Right atrium auricular region (tissue), 2 donors: ENCODE data around the gene P2RY11. TPM values are rescaled to one million over a fixed set of nuclear protein-coding genes. Genes with fewer than 3 reads are reported as not detected.
A peak's percentile ranks its signal among the peaks of the same experiment; 100 is the strongest.

Experiments
- DNase-seq: peaks from one replicate; pipeline ENCODE4 v3.0.0-alpha.2; 2019; ENCODE audit warnings: low spot score
- H3K27ac ChIP-seq, 2 donors: fragments of 200-600 bp; sonication (generic); 1 replicate in 1 of 2; 2 replicates in 1 of 2; pipeline ENCODE4 v1.5.1; 2016 to 2019
- H3K27me3 ChIP-seq, 2 donors: fragments of 200-600 bp; sonication (generic); one replicate each; pipeline versions ENCODE4 v1.5.1 to v1.6.0; 2017 to 2019
- H3K36me3 ChIP-seq: fragments of 200-600 bp; sonication (generic); one replicate; pipeline ENCODE4 v1.5.1; 2016
- H3K4me1 ChIP-seq, 2 donors: fragments of 200-600 bp; sonication (generic); one replicate each; pipeline versions ENCODE4 v1.5.1 to v1.6.0; 2017 to 2019
- H3K4me3 ChIP-seq, 2 donors: fragments of 200-600 bp; sonication (generic); 1 replicate in 1 of 2; 2 replicates in 1 of 2; pipeline ENCODE4 v1.5.1; 2017 to 2019; ENCODE audit warnings: mild to moderate bottlenecking in 1 of 2, moderate library complexity in 1 of 2
- H3K9me3 ChIP-seq, 2 donors: fragments of 200-600 bp; sonication (generic); one replicate each; pipeline ENCODE4 v1.5.1; 2019
- CTCF ChIP-seq, 2 donors: fragments of 200-600 bp; sonication (generic); IDR thresholded peaks; one replicate each; pipeline ENCODE4 v1.5.1; 2019; ENCODE audit warnings: antibody characterized with exemption in 2 of 2
- total RNA-seq, 2 donors: library from RNA; depleted of rRNA; stranded (reverse); fragments of >200 nt; gene quantifications; one replicate each; pipeline ENCODE4 v1.1.0, GENCODE V29; 2016

Gene P2RY11
- total RNA-seq, 2 donors from 2014 or later = 0.30 to 3.9 TPM

- no peak for TF ChIP-seq CTCF (IDR thresholded peaks at IDR 0.05)
- H3K27me3 ChIP-seq = no peaks in the 10 kb centered on the region
- H3K4me3 ChIP-seq = no peak overlapping the region
- peaks cover 20% of the 10 kb centered on the region for H3K36me3 ChIP-seq
- no peaks in the 10 kb centered on the region for H3K9me3 ChIP-seq
- H3K4me1 ChIP-seq = peaks cover 0 to 23% of the 10 kb centered on the region in 2 donors
- DNase-seq = no peak
- no peak overlapping the region for H3K27ac ChIP-seq
Observed at GRCh38 chr19:10104130-10104513, 7.4 kb upstream of the P2RY11 start.

- no peak for DNase-seq
- TF ChIP-seq CTCF (IDR thresholded peaks at IDR 0.05) = no peak
- H3K4me1 ChIP-seq = peaks cover 0 to 23% of the 10 kb centered on the region in 2 donors
- H3K36me3 ChIP-seq = peaks cover 28% of the 10 kb centered on the region
- no peak overlapping the region for H3K27ac ChIP-seq
- no peak overlapping the region for H3K4me3 ChIP-seq
- no peaks in the 10 kb centered on the region for H3K27me3 ChIP-seq
- no peaks in the 10 kb centered on the region for H3K9me3 ChIP-seq
Observed at GRCh38 chr19:10104665-10105508, 6.6 kb upstream of the P2RY11 start.

GRCh38 chr19:10105509-10106099, 5.9 kb upstream of the P2RY11 start:
- H3K27ac ChIP-seq = peak overlapping the region in 1 of 2 donors; percentile 74
- DNase-seq = no peak
- H3K9me3 ChIP-seq = no peaks in the 10 kb centered on the region
- TF ChIP-seq CTCF (IDR thresholded peaks at IDR 0.05) = no peak
- H3K36me3 ChIP-seq = peaks cover 35% of the 10 kb centered on the region
- H3K4me1 ChIP-seq = peaks cover 0 to 23% of the 10 kb centered on the region in 2 donors
- H3K27me3 ChIP-seq = no peaks in the 10 kb centered on the region
- peak overlapping the region in 1 of 2 donors; percentile 88 for H3K4me3 ChIP-seq

GRCh38 chr19:10106100-10106936, 5.2 kb upstream of the P2RY11 start, which contains the start of gene PPAN:
TSS of gene PPAN (plus strand) at chr19:10106362. CDS start at chr19:10106395, 33 bp downstream.
- H3K27me3 ChIP-seq = no peaks in the 10 kb centered on the region
- DNase-seq = peak; percentile 98
- H3K4me1 ChIP-seq = peaks cover 0 to 23% of the 10 kb centered on the region in 2 donors
- peaks cover 42% of the 10 kb centered on the region for H3K36me3 ChIP-seq
- H3K9me3 ChIP-seq = no peaks in the 10 kb centered on the region
- H3K27ac ChIP-seq = peak within 1 kb of the TSS; percentile 52 to 74
- H3K4me3 ChIP-seq = peak within 1 kb of the TSS; percentile 70 to 88
- peak in 1 of 2 donors; percentile 32 for TF ChIP-seq CTCF (IDR thresholded peaks at IDR 0.05)

GRCh38 chr19:10107254-10107653, 4.2 kb upstream of the P2RY11 start:
- Histone ChIP-seq H3K4me1 (peaks cover 0 to 23% of the 10 kb centered on the region in 2 donors), H3K36me3 (peaks cover 45% of the 10 kb centered on the region), H3K27me3 (no peaks in the 10 kb centered on the region), H3K27ac (no peak overlapping the region), H3K4me3 (peak overlapping the region; percentile 70 to 88), H3K9me3 (no peaks in the 10 kb centered on the region)
- no peak for DNase-seq
- no peak for TF ChIP-seq CTCF (IDR thresholded peaks at IDR 0.05)
